Lower lobe of right lung (tissue), 2 donors: ENCODE data around the gene PTPRG. TPM values are rescaled to one million over a fixed set of nuclear protein-coding genes. Genes with fewer than 3 reads are reported as not detected.

Source experiments
- ATAC-seq, 2 donors: fragments of 200-7000 bp; cut with Tn5 transposase; one replicate each; pipeline ENCODE4 v1.9.1; 2020 to 2022; ENCODE audit warnings: mild to moderate bottlenecking in 2 of 2, moderate library complexity in 2 of 2
- DNase-seq: peaks from one replicate; pipeline ENCODE4 v3.0.0-alpha.2; 2020
- H3K27ac ChIP-seq: fragments of 200-600 bp; one replicate; pipeline ENCODE4 v1.8.0; 2022
- H3K27me3 ChIP-seq: fragments of 200-600 bp; one replicate; pipeline ENCODE4 v1.8.0; 2022; ENCODE audit warnings: low read depth
- H3K36me3 ChIP-seq: fragments of 200-600 bp; one replicate; pipeline ENCODE4 v1.8.0; 2022; ENCODE audit warnings: mild to moderate bottlenecking
- H3K4me1 ChIP-seq: fragments of 200-600 bp; one replicate; pipeline ENCODE4 v1.8.0; 2022
- H3K4me3 ChIP-seq: fragments of 200-600 bp; one replicate; pipeline ENCODE4 v1.8.0; 2022; ENCODE audit warnings: mild to moderate bottlenecking
- H3K9me3 ChIP-seq: fragments of 200-600 bp; one replicate; pipeline ENCODE4 v1.8.0; 2022
- CTCF ChIP-seq: fragments of 200-600 bp; IDR thresholded peaks from one replicate; pipeline ENCODE4 v1.8.0; 2022; ENCODE audit warnings: antibody characterized with exemption, mild to moderate bottlenecking
- intact Hi-C: fragments of 100-400 bp; cut with DNase I; formaldehyde crosslinking; loops from one replicate; pipeline ENCODE4 v1.11.0; 2022
- total RNA-seq: library from RNA; stranded (reverse); fragmentation: NEBNext Ultra II Directional; extraction: Animal tissue kit (Norgen Biotek cat#: 25700); gene quantifications from one replicate; pipeline ENCODE4 v1.2.1, GENCODE V29; 2021
- donor health status: DM: no; HTN: yes; CAD: no; lungs with severe emphysema.

PTPRG gene
- total RNA-seq, 1 donor from 2014 or later: 67.6 TPM

- Histone ChIP-seq H3K36me3 (no peaks in the 10 kb centered on the region), H3K27ac (peak overlapping the region; percentile 76), H3K27me3 (no peaks in the 10 kb centered on the region), H3K4me3 (no peak overlapping the region), H3K4me1 (peaks cover 56% of the 10 kb centered on the region), H3K9me3 (no peaks in the 10 kb centered on the region)
- TF ChIP-seq CTCF: no peak
- ATAC-seq (peak; percentile 9 to 63), DNase-seq (no peak)
- intact Hi-C loops: no loop called here
Observed at GRCh38 chr3:61846488-61846887, 285.1 kb downstream of the PTPRG start.

GRCh38 chr3:61847784-61848462, 286.6 kb downstream of the PTPRG start:
- no peak for TF ChIP-seq CTCF
- H3K4me3 ChIP-seq: no peak overlapping the region
- H3K4me1 ChIP-seq: peaks cover 49% of the 10 kb centered on the region
- H3K27me3 ChIP-seq: no peaks in the 10 kb centered on the region
- intact Hi-C loops: no loop called here
- peak overlapping the region; percentile 76 for H3K27ac ChIP-seq
- DNase-seq (peak; percentile 71), ATAC-seq (peak; percentile 90 to 93)
- H3K9me3 ChIP-seq: no peaks in the 10 kb centered on the region
- no peaks in the 10 kb centered on the region for H3K36me3 ChIP-seq

- Histone ChIP-seq H3K9me3 (no peaks in the 10 kb centered on the region), H3K4me1 (peaks cover 49% of the 10 kb centered on the region), H3K27me3 (no peaks in the 10 kb centered on the region), H3K4me3 (no peak overlapping the region), H3K36me3 (no peaks in the 10 kb centered on the region), H3K27ac (peak overlapping the region; percentile 76)
- ATAC-seq (peak; percentile 66 to 80), DNase-seq (no peak)
- no peak for TF ChIP-seq CTCF
- intact Hi-C loops: no loop called here
Observed at GRCh38 chr3:61848885-61849284, 287.5 kb downstream of the PTPRG start.

GRCh38 chr3:61853912-61854311, 292.5 kb downstream of the PTPRG start:
- no peak overlapping the region for H3K27ac ChIP-seq
- no peak overlapping the region for H3K4me3 ChIP-seq
- DNase-seq: no peak
- TF ChIP-seq CTCF: no peak
- peaks cover 23% of the 10 kb centered on the region for H3K4me1 ChIP-seq
- no peaks in the 10 kb centered on the region for H3K36me3 ChIP-seq
- no peaks in the 10 kb centered on the region for H3K27me3 ChIP-seq
- H3K9me3 ChIP-seq: no peaks in the 10 kb centered on the region
- intact Hi-C loops: no loop called here
- ATAC-seq: no peak

- Histone ChIP-seq H3K4me3 (no peak overlapping the region), H3K27ac (no peak overlapping the region), H3K4me1 (peaks cover 11% of the 10 kb centered on the region), H3K36me3 (no peaks in the 10 kb centered on the region), H3K9me3 (no peaks in the 10 kb centered on the region), H3K27me3 (no peaks in the 10 kb centered on the region)
- no peak for DNase-seq
- intact Hi-C loops: no loop called here
- no peak for TF ChIP-seq CTCF
- no peak for ATAC-seq
Observed at GRCh38 chr3:61855211-61855610, 293.8 kb downstream of the PTPRG start.
